ENCODE data around the gene PTRH2.

The PTRH2 gene

DNA sequence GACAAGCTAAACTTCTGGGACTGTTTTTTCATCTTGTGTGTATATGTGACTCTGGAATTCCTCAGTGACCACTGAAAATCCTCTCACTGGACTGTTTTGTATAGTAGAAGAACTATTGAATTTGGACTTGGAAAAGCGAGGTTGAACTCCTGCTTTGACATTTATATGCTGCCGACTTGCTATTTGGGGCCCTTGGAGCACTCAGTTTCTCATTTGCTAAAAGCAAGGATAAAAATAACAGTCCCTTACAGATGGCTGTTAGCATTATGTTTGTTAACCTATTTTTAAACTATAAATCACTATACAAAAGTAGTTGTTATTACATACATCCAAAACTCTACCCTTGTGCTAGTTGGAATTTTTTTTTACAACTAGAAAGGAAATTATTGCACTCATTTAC is 9.2 kb upstream of the PTRH2 start:
- no peak for DNase-seq

DNA sequence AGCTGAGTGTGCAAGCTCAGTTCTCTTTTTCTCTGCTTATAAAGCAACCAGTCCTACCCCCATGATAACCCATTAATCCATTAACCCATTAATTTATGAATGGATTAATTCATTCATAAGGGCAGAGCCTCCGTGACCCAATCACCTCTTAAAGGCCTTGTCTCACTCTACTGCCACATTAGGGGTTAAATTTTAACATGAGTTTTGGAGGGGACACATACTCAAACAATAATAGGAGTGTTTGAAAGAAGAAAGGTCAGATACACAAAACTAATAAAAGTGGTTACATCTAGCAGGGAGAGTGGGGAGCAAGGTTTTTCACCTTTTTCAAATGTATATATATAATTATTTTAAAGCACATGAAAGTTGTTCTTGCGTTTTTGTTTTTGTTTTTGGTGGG is 7.0 kb upstream of the PTRH2 start:
- no peak for DNase-seq

DNA sequence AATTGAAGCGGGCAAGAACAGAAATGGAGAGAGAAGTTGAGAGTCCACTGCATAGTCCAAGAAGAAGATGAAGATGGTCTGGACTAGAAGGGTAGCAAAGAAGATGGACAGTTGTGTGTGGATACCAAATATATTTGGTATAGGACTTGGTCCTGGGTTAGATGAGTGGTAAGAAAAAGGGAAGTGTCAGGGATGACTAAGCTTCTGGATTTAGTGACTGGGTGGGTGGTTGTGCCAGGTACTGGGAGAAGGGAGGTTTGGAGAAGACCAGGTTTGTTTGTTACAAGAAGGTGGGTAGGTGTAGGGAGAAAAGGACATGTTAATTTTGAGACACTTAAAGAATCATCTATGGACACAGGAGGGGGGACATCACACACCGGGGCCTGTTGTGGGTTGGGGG is 5.6 kb upstream of the PTRH2 start:
- no peak for DNase-seq

DNA sequence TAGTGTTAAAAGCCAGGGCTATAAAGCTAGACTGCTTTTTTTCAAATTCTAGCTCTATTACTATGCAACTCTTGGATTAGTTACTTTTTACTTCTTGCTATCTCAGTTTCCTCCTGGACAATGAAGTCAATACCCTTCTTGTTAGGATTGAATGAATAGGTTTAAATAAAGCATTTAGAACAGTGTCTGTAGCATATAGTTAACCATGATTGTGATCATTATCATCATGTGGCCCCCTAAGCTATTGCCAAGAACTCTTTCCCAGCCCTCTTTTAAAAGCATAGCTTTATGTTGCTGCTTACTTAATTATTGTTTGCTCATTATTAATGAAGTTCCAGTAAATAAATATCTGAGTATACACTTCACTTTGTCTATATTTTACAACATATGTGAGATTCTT is 4.7 kb upstream of the PTRH2 start:
- DNase-seq: no peak

DNA sequence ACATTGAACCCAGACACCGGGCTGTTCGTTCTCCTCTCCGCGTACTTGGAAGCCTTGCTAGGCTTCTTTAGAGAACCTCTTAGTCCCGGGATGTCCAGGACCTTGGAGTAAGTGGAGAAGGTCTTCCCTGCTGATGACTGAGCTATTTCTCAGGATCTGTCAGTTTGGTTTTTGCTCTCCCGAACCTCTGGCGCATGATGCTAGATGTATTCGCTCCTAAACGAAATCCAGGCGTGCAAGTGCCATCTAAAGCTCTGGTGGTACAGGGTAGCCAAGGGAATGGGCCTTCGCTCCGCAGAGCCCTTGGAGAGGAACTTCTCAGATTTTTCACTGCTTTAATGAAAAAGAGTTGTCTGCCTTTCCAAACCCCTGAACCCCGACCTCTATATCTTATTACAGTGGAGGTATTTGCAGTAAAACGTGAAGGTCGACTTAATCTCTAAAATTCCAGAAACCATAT is 771 bp upstream of the PTRH2 start:
- peak; percentile 2 for DNase-seq

DNA sequence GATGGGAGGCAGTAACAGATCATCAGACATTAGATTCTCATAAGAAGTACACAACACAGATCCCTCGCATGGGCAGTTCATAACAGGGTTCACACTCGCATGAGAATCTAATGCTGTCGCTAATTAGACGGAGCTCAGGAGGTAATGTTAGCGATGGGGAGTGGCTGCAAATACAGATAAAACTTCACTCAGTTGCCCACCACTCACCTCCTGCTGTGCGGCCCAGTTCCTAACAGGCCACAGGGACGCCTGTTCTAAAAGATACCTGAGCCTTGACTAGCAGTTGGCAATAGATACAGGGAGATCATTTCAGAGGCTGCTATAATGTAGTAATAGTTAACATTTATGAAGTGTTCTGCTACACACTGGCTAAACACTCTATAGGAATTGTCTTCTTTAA is 4.9 kb downstream of the PTRH2 start:
- DNase-seq: no peak

DNA sequence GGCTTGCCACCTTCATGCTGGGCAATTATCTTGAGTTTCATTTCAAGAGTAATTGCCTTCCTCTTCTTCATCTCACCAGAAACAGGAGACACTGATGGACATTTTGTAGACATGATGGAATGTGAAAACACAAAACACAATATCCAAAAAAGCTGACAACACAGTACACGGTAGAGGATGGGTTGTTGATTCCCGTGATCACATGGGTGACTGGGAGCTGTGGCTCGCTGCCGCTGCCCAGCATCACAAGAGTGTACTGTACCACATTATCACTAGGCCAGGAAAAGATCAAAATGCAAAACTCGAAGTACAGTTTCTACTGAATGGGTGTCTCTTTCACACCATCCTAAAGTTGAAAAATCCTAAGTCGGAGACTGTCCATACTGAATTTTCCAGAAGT is 7.4 kb downstream of the PTRH2 start:
- DNase-seq: no peak

DNA sequence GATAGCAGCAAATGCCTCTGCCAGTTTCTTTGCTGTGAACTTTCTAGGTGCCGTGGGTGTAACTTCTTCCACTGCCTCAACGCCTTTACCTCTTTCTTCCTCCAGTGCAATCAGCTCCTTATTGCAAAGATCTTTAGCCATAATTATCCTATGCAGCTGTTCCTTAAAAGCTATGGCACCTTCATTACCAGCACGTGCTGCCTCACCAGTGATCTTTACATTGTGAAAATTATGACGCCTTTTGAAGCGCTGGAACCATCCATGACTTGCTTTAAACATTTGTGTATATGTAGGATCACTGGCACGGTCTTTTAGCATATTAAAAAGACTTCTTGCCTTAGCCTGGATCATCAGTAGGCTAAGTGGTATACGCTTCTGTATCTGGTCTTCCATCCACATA is 8.0 kb downstream of the PTRH2 start:
- DNase-seq: no peak

DNA sequence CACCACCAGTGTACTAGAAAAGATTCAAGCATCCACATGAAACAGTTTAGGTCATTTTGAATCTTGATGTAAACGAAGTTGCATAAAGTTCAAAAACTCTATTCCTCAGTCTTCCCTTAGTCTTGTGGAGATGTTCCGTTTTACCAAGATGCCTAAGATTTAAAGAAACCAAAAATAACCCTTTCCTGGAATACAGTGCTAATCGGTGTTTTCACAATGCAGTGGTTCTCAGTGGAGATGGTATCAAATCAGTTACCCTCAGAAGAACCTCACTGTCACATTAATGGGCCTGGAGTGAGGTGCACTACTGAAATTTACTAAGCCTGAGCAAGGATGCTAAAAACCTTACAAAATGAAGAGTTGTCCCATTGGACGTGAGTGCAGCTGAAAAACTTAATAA is 9.1 kb downstream of the PTRH2 start:
- DNase-seq: no peak

DNA sequence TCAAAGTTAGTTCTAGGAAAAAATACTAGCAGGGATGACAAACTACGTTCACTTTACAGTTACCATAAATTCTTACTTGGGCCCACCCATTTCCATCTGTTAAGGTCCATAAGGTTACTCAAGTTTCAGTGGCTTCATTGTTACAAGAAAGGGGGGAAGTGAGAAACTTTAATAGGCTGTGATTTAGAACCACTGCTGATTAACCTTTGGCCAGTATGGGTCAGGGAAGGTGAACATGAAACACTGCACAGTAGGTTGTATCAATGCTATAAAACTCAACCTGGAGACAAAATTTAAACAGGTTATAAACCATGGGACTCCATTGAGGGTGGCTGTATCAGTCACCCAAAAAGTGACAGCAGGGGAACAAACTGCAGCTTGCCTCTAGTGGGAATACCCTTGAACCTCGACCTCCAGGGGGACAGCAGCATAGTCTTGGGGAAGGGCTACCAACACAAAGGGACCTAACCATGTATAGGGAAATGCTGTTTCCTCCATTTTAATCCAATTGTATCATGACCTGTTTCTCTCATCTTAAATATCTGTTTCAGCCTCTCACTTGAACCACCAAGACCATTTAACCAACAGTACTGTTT is 10.4 kb downstream of the PTRH2 start:
- no peak for DNase-seq

DNA sequence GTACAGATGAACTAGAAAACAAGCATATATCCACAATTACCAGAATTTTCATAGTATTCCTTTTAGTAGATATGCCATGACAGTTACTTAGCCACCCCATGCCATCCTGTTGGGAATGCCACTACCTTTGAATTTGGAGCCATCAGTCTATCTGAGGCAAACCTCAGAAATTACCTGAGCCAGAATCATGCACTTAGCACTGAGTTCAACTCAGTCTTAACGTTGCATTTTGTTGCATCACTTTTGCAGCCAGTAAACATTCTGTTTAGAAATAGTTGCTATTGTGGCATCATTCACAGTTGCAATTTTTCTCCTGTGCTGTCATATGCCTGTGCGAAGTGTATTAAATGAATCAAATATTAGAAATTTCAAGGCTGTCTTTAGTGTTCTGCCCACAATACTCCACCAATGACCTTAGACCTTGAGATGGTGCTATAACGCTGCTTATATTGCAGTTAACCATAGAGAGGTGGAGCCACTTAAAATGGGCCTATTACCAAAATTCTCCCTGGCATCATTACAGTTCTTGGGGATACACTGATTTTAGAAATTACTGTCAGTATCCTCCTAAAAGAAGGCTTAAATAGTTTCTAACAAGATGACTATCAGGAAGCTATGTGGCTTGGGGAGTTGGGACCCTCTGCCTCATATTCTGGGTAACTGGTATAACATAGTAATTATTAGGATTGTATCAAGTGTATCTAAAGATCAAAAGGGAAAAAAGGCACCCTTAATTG is 11.1 kb downstream of the PTRH2 start:
- no peak for DNase-seq

DNA sequence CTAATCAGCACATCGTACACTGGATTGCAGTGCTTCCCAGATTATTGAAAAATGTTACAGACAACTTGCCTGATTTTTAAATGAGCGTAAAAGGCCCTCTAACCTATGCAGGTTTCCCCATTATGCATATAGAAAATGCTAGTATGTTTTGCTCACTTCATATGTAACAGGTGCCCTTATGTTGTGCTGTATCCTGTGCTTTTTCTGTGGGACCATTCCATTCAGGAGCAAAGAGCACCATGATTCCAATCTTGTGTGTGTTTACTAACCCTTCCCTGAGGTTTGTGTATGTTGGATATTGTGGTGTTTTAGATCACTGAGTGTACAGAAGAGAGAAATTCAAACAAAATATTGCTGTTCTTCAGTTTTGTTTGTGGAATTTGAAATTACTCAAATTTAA is 12.9 kb downstream of the PTRH2 start:
- DNase-seq: no peak

DNA sequence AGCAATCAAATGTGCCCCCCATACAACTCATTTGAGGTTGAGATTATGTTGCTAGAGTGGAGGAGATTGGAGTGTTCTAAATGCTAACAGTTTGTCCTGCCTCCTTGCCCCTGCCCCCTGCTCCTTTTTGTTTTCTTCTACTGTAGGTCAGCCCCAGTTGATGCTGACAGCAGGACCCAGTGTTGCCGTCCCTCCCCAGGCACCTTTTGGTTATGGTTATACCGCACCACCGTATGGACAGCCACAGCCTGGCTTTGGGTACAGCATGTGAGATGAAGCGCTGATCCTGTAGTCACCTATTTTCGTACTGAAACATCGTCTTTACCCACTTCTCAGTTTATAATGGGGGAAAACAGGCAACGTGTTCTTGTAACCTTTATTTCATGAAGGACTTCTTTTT is 13.6 kb downstream of the PTRH2 start:
- DNase-seq: no peak

DNA sequence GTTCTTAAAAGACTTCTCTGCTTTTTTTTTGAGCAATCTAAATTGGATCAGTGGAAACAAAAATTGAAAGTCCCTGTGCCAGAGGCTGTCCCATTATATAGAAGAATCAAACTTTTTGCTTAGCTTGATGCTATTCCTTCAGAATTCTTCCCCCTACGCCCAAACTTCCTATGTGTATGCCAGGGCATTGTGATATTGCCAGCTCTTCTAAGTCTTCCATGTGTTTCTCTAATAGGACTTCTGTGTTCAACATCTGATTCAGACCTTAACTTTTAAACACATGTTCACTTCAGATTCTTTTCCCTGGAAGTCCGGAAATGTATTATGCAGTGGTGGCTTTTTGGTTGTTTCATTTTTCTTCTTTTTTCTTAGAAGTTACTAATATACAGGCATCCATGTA is 18.7 kb downstream of the PTRH2 start:
- no peak for DNase-seq

DNA sequence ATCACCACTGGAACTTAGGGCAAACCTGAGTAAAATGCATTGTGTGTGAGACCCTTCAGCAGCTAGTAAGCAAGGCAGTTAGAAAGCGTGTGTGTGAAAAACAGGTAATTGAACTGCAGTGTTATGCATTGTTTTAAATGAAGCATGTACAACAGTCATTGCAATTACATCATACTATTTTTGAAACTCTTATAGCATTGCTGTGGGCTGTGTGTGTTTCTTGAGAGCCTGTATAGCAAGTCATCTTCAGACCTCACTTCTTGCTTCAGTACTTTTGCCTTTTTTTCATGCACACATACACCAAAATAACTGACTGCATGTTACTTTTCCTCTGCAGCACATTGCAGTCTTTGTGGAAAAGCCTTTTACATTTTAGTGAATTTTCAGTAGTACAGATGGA is 19.2 kb downstream of the PTRH2 start:
- DNase-seq: no peak

DNA sequence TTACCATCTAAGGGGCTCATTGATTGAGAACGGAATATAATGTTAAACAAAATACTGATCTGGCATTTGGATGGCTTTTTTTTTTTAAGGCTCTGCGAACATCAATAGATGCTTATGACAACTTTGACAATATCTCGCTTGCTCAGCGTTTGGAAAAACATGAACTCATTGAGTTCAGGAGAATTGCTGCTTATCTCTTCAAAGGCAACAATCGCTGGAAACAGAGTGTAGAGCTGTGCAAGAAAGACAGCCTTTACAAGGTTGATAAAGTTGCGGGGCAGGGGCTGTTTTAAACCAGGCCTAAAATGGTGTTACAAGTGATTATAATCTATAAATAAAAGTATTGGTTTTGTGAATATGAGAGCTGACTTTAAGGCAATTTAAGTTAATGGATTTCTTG is 22.3 kb downstream of the PTRH2 start:
- DNase-seq: no peak

DNA sequence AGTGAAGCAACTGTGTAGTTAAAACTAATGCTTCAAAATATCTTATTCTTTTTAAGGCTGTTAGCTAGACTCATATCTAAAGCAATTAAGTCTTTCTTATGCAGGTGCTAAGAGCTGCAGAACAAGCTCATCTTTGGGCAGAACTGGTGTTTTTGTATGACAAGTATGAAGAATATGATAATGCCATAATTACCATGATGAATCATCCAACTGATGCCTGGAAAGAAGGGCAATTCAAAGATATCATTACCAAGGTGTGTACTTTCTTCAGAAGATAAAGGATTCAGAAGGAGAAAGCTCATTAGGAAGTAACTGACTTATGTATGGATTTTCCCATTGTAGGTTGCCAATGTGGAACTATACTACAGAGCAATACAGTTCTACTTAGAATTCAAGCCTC is 23.9 kb downstream of the PTRH2 start:
- no peak for DNase-seq

DNA sequence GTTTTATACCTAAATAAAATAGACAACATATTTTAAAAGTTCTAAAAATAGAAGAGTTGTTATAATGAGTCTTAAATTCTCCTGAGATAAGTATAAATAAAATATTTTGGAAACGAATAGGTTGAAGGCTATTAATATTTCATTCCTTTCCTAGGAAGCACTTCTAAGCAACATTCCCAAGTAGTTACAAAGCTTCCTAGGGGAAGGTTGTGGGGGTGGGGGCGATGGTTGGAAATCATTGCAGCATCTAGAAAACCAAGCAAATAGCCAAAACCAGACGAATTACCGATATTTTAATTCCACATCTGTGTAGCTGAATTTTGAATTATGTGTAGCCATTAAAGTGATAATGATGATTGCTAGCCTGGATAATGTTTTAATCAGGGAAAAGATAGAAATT is 26.9 kb downstream of the PTRH2 start:
- DNase-seq: no peak

DNA sequence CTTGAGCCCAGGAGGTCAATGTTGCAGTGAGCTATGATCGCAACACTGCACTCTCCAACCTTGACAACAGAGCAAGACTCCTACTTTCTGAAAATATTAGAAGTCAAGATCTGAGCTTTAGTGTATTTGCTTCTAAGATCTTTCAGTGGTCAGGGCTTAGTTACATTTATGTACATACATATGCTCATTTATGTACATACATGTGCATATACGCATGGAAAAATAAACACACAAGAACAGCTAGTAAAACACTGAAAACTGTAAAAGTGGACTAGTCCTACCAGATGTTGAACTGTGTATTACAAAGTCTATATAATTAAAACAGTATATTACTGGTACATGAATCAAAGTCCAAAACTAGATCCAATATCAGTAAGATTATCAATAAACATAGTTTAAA is 28.3 kb downstream of the PTRH2 start:
- DNase-seq: no peak

DNA sequence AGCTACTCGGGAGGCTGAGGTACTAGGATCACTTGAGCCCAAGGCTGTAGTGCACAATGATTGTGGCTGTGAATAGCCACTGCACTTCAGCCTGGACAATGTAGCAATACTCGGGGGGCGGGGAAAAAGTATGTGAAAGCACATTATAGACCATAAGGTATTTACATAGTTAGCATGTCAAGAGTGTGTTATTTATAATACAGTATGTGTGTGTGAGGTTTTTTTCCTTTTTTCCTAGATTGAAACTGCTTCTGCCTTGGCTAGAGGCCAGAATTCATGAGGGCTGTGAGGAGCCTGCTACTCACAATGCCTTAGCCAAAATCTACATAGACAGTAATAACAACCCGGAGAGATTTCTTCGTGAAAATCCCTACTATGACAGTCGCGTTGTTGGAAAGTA is 30.5 kb downstream of the PTRH2 start:
- DNase-seq: no peak

DNA sequence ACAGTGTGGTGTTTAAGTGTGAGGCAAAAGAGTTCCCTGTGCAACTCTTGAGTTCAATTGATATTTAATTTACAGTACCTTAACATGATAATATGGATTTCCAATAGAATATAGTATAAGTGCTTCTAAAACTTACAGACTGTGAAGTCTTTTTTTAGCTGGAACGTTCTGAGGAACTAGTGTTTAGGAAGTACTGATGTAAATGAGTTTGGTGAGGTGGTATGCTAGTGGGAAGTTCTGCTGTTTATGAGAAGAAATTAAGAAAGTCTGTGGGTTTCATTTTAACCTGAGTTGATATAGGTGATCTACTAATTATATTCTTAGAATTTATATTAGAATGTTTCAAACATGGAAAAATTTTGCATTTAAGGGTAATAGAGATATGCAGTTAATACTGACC is 32.0 kb downstream of the PTRH2 start:
- no peak for DNase-seq

DNA sequence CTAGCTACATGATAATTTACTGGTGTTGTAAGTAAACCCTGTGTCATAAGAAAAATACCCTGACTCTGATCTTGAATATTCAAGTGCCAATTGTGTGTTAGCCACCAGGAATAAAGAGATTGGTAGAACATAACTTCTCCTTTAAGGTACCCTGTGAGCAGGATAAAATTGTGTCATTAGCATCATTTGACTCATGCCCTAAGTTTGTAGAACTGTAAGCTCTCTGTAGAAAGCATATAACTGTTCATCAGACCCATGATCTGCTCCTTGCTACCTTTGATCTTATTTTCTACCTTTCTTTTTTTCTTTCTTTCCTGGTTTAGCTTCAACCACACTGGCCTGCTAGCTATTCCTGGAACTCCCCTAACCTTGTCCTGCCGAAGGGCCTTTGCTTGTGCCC is 35.8 kb downstream of the PTRH2 start:
- no peak for DNase-seq

DNA sequence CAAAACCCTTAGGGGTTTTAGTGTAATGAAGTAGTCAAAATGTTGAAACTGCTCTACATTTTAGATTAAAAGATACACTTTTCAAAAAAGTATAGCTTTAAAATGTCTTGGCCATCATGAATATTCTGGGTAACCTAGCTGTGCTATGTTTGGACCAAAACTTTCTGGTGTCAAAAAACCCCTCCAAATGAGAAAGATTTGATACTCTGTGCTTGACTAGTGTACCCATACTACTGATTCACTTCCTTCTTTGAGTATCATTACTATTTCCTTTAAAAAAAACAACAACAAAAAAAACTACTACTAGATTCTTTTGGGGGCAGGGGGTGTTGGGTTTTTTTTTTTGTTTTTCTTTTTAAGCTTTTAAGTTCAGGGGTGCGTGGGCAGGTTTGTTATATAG is 37.3 kb downstream of the PTRH2 start:
- DNase-seq: no peak

DNA sequence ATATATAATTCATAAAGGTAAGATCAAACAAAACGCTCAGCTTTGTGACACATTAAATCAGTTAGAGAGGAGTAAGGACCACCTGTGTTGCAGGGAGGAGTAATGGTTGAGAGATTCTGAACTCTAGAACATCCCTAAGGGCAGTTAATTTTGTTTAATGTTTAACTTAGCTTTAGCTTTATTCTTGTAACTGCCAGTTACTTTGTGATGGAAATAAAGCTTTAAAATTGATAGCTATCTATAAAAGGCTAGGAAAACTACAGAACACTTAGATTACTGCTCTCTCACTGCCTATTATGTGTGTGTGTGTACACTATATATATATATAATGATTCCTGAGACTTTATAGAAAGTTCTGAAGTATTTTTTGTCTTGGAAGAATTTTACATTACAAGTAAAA is 37.8 kb downstream of the PTRH2 start:
- no peak for DNase-seq

DNA sequence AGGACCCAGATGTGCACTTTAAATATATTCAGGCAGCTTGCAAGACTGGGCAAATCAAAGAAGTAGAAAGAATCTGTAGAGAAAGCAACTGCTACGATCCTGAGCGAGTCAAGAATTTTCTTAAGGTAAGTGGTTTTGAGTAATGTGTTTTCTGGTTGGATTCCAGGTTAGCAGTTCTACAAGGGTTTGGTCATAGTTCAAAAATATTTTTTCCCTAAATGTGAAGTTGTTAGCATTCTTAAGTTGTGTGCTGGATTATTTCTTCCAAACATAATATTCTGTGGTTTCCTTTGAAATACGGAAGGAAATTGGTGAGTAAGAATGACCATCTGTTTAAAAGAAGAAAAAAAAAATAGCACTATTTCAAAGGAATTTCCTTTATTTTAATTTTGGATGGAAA is 38.4 kb downstream of the PTRH2 start:
- no peak for DNase-seq
